Neutrophil (primary cell): ENCODE measurements around the gene DNAJB6.

Experiments
- H3K27ac ChIP-seq: fragments of 200-600 bp; sonication (generic); 2 replicates; pipeline ENCODE4 v1.5.1; 2016; ENCODE audit warnings: mild to moderate bottlenecking, moderate library complexity
- H3K27me3 ChIP-seq: fragments of 200-600 bp; sonication (generic); 2 replicates; pipeline ENCODE4 v1.6.0; 2016; ENCODE audit warnings: mild to moderate bottlenecking
- H3K36me3 ChIP-seq: fragments of 200-600 bp; sonication (generic); 2 replicates; pipeline ENCODE4 v1.5.1; 2017
- H3K4me1 ChIP-seq, 2 experiments: fragments of 200-600 bp in 1 of 2; sonication (generic) in 1 of 2; 1 replicate in 1 of 2; 2 replicates in 1 of 2; pipeline versions ENCODE4 v1.5.1 to v1.6.1; 2013 to 2016; ENCODE audit warnings: low read depth in 1 of 2, low read length in 1 of 2, mild to moderate bottlenecking in 1 of 2, moderate library complexity in 1 of 2; ENCODE audit not compliant: control insufficient read depth in 1 of 2, insufficient read depth in 1 of 2
- H3K4me3 ChIP-seq, 2 experiments: fragments of 200-600 bp in 1 of 2; sonication (generic) in 1 of 2; 1 replicate in 1 of 2; 2 replicates in 1 of 2; pipeline ENCODE4 v1.5.1; 2013 to 2016; ENCODE audit warnings: low read depth in 1 of 2, low read length in 1 of 2, mild to moderate bottlenecking in 1 of 2, moderate library complexity in 1 of 2
- H3K9me3 ChIP-seq: fragments of 200-600 bp; sonication (generic); 2 replicates; pipeline ENCODE4 v1.5.1; 2016
- CTCF ChIP-seq: fragments of 200-600 bp; sonication (generic); IDR thresholded peaks from 2 replicates; pipeline ENCODE4 v1.5.1; 2016; ENCODE audit warnings: antibody characterized with exemption

Gene DNAJB6

GRCh38 chr7:157458254-157458633 is 121.4 kb downstream of the DNAJB6 start:
- H3K36me3 ChIP-seq: no peaks in the 10 kb centered on the region
- no peak overlapping the region for H3K27ac ChIP-seq
- no peak for TF ChIP-seq CTCF
- H3K4me3 ChIP-seq: no peak overlapping the region
- peaks cover 20% of the 10 kb centered on the region for H3K27me3 ChIP-seq
- H3K4me1 ChIP-seq: no peaks in the 10 kb centered on the region
- H3K9me3 ChIP-seq: no peaks in the 10 kb centered on the region

GRCh38 chr7:157459966-157460365 is 123.2 kb downstream of the DNAJB6 start:
- Histone ChIP-seq H3K4me3 (no peak overlapping the region), H3K9me3 (no peaks in the 10 kb centered on the region), H3K27me3 (peaks cover 32% of the 10 kb centered on the region), H3K4me1 (no peaks in the 10 kb centered on the region), H3K36me3 (no peaks in the 10 kb centered on the region), H3K27ac (no peak overlapping the region)
- TF ChIP-seq CTCF: no peak

GRCh38 chr7:157460721-157461120 is 123.9 kb downstream of the DNAJB6 start:
- Histone ChIP-seq H3K27me3 (peaks cover 39% of the 10 kb centered on the region), H3K27ac (no peak overlapping the region), H3K4me1 (no peaks in the 10 kb centered on the region), H3K36me3 (no peaks in the 10 kb centered on the region), H3K9me3 (no peaks in the 10 kb centered on the region), H3K4me3 (no peak overlapping the region)
- TF ChIP-seq CTCF: no peak

- no peak for TF ChIP-seq CTCF
- no peaks in the 10 kb centered on the region for H3K36me3 ChIP-seq
- peaks cover 50% of the 10 kb centered on the region for H3K27me3 ChIP-seq
- H3K27ac ChIP-seq: no peak overlapping the region
- H3K9me3 ChIP-seq: no peaks in the 10 kb centered on the region
- no peaks in the 10 kb centered on the region for H3K4me1 ChIP-seq
- H3K4me3 ChIP-seq: no peak overlapping the region
These were observed 125.0 kb downstream of the DNAJB6 start for GRCh38 chr7:157461573-157462418.

GRCh38 chr7:157462419-157462771 is 125.6 kb downstream of the DNAJB6 start:
- Histone ChIP-seq H3K4me3 (no peak overlapping the region), H3K36me3 (no peaks in the 10 kb centered on the region), H3K27ac (no peak overlapping the region), H3K9me3 (no peaks in the 10 kb centered on the region), H3K4me1 (no peaks in the 10 kb centered on the region), H3K27me3 (peaks cover 50% of the 10 kb centered on the region)
- TF ChIP-seq CTCF: no peak
